ENCODE measurements around the gene PACRG.

DNA sequence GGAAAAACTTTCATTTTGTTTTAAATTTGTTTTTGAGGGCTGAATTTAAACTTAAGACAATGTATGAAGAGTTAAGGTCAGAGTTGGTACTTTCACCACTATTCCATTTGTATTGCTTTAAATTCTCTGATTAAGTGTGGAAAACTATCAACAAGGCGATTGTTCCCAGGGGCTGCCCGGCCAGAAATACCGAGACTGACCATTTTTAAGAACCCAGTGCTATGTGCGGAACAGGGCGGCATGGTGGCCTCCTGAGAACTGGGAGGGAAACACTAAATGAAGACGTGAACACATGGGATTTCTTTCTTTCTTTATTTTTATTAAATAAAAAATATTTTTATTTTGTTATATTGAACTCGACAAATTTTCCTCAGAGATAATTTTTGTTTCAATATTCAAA is 465.6 kb downstream of the PACRG start:
- TF ChIP-seq, protein P1, sequence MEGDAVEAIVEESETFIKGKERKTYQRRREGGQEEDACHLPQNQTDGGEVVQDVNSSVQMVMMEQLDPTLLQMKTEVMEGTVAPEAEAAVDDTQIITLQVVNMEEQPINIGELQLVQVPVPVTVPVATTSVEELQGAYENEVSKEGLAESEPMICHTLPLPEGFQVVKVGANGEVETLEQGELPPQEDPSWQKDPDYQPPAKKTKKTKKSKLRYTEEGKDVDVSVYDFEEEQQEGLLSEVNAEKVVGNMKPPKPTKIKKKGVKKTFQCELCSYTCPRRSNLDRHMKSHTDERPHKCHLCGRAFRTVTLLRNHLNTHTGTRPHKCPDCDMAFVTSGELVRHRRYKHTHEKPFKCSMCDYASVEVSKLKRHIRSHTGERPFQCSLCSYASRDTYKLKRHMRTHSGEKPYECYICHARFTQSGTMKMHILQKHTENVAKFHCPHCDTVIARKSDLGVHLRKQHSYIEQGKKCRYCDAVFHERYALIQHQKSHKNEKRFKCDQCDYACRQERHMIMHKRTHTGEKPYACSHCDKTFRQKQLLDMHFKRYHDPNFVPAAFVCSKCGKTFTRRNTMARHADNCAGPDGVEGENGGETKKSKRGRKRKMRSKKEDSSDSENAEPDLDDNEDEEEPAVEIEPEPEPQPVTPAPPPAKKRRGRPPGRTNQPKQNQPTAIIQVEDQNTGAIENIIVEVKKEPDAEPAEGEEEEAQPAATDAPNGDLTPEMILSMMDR (optimal IDR thresholded peaks at IDR 0.05 in 1 of 3, IDR thresholded peaks at IDR 0.05 in 1 of 3, conservative IDR thresholded peaks at IDR 0.05 in 1 of 3; ENCODE audit: extremely low read depth in 1 of 3, insufficient read depth in 2 of 3, low read length in 3 of 3), result no peak
- TF ChIP-seq EZH2 (IDR thresholded peaks at IDR 0.05; ENCODE audit: low read length), result no peak
